Measurements from ENCODE around the gene BST1. TPM values are rescaled to one million over a fixed set of nuclear protein-coding genes. Genes with fewer than 3 reads are reported as not detected.
A peak's percentile ranks its signal among the peaks of the same experiment; 100 is the strongest.

Gene BST1
- total RNA-seq, 1 experiment from 2014 or later, result 0.69 TPM

- no peaks in the 10 kb centered on the region for H3K27me3 ChIP-seq (ENCODE audit: low read length)
- H3K9me2 ChIP-seq (replicated peaks; ENCODE audit: low read length), result no peaks in the 10 kb centered on the region
- H3F3A ChIP-seq (ENCODE audit: low read length, unreplicated experiment), result no peaks in the 10 kb centered on the region
- peaks cover 96% of the 10 kb centered on the region for H3K79me2 ChIP-seq (ENCODE audit: low read length)
- peaks cover 34% of the 10 kb centered on the region for H3K4me1 ChIP-seq (ENCODE audit: insufficient read depth, low read length)
- H3K4me2 ChIP-seq (ENCODE audit: low read length), result no peak overlapping the region
- BruUV-seq (replicated peaks), result no TSS peak
- ChIA-PET POLR2A (ENCODE audit: unreplicated experiment) (no interaction called here), CTCF (no interaction called here)
- H3K27ac ChIP-seq (ENCODE audit: low read length), result no peak overlapping the region
- intact Hi-C loops (cut with micrococcal nuclease), result no loop called here
- ATAC-seq, result no peak
- no peak overlapping the region for H3K9ac ChIP-seq (ENCODE audit: low read length)
- no peaks in the 10 kb centered on the region for H3K9me3 ChIP-seq (ENCODE audit: low read length)
- no peaks in the 10 kb centered on the region for H3K36me3 ChIP-seq (ENCODE audit: low read depth, low read length)
- H4K20me1 ChIP-seq (ENCODE audit: low read length), result no peaks in the 10 kb centered on the region
- no peak for DNase-seq
- no peak overlapping the region for H2AFZ ChIP-seq (ENCODE audit: low read length)
- TF ChIP-seq CTCF (conservative IDR thresholded peaks at IDR 0.05; ENCODE audit: low read depth, low read length), result no peak
- TF ChIP-seq EZH2phosphoT487 (IDR thresholded peaks at IDR 0.05; ENCODE audit: borderline replicate concordance, low read length), result no peak
- no peak for TF ChIP-seq EZH2 (IDR thresholded peaks at IDR 0.05; ENCODE audit: low read length, unreplicated experiment)
- H3K4me3 ChIP-seq (ENCODE audit: low read length), result no peak overlapping the region
Observed at GRCh38 chr4:15676039-15676438, 26.8 kb upstream of the BST1 start.

- no peak for DNase-seq
- no peaks in the 10 kb centered on the region for H3K9me3 ChIP-seq (ENCODE audit: low read length)
- BruUV-seq (replicated peaks), result no TSS peak
- no peaks in the 10 kb centered on the region for H3K27me3 ChIP-seq (ENCODE audit: low read length)
- H4K20me1 ChIP-seq (ENCODE audit: low read length), result no peaks in the 10 kb centered on the region
- no peak for TF ChIP-seq EZH2phosphoT487 (IDR thresholded peaks at IDR 0.05; ENCODE audit: borderline replicate concordance, low read length)
- no peak for TF ChIP-seq CTCF (conservative IDR thresholded peaks at IDR 0.05; ENCODE audit: low read depth, low read length)
- no peak for TF ChIP-seq EZH2 (IDR thresholded peaks at IDR 0.05; ENCODE audit: low read length, unreplicated experiment)
- no peak for ATAC-seq
- no peaks in the 10 kb centered on the region for H3K36me3 ChIP-seq (ENCODE audit: low read depth, low read length)
- H3K79me2 ChIP-seq (ENCODE audit: low read length), result peaks cover 93% of the 10 kb centered on the region
- H2AFZ ChIP-seq (ENCODE audit: low read length), result no peak overlapping the region
- no peaks in the 10 kb centered on the region for H3K9me2 ChIP-seq (replicated peaks; ENCODE audit: low read length)
- H3K9ac ChIP-seq (ENCODE audit: low read length), result no peak overlapping the region
- no peak overlapping the region for H3K4me3 ChIP-seq (ENCODE audit: low read length)
- no peaks in the 10 kb centered on the region for H3F3A ChIP-seq (ENCODE audit: low read length, unreplicated experiment)
- intact Hi-C loops (cut with micrococcal nuclease), result no loop called here
- POLR2A ChIA-PET (ENCODE audit: unreplicated experiment), result no interaction called here
- H3K27ac ChIP-seq (ENCODE audit: low read length), result peak overlapping the region; percentile 60; the same call in 1 of the 2 replicates
- peak overlapping the region; percentile 98; the same call in 1 of the 2 replicates for H3K4me2 ChIP-seq (ENCODE audit: low read length)
- H3K4me1 ChIP-seq (ENCODE audit: insufficient read depth, low read length), result peaks cover 34% of the 10 kb centered on the region
- CTCF ChIA-PET, result no interaction called here
Observed at GRCh38 chr4:15676899-15677298, 26.0 kb upstream of the BST1 start.

GRCh38 chr4:15677507-15677988 is 25.3 kb upstream of the BST1 start:
- H3K79me2 ChIP-seq (ENCODE audit: low read length), result peaks cover 94% of the 10 kb centered on the region
- H4K20me1 ChIP-seq (ENCODE audit: low read length), result no peaks in the 10 kb centered on the region
- CTCF ChIA-PET, result no interaction called here
- TF ChIP-seq EZH2phosphoT487 (IDR thresholded peaks at IDR 0.05; ENCODE audit: borderline replicate concordance, low read length) (no peak), EZH2 (IDR thresholded peaks at IDR 0.05; ENCODE audit: low read length, unreplicated experiment) (no peak), CTCF (conservative IDR thresholded peaks at IDR 0.05; ENCODE audit: low read depth, low read length) (no peak)
- peak overlapping the region; percentile 45 for H3K4me3 ChIP-seq (ENCODE audit: low read length)
- intact Hi-C loops (cut with micrococcal nuclease), result no loop called here
- DNase-seq (peak; percentile 94), ATAC-seq (peak; percentile 18)
- no peaks in the 10 kb centered on the region for H3K36me3 ChIP-seq (ENCODE audit: low read depth, low read length)
- no peak overlapping the region for H2AFZ ChIP-seq (ENCODE audit: low read length)
- H3K4me1 ChIP-seq (ENCODE audit: insufficient read depth, low read length), result peaks cover 34% of the 10 kb centered on the region
- no peak overlapping the region for H3K9ac ChIP-seq (ENCODE audit: low read length)
- H3K27me3 ChIP-seq (ENCODE audit: low read length), result no peaks in the 10 kb centered on the region
- POLR2A ChIA-PET (ENCODE audit: unreplicated experiment), result no interaction called here
- H3K9me3 ChIP-seq (ENCODE audit: low read length), result no peaks in the 10 kb centered on the region
- H3F3A ChIP-seq (ENCODE audit: low read length, unreplicated experiment), result no peaks in the 10 kb centered on the region
- no peaks in the 10 kb centered on the region for H3K9me2 ChIP-seq (replicated peaks; ENCODE audit: low read length)
- no TSS peak for BruUV-seq (replicated peaks)
- H3K27ac ChIP-seq (ENCODE audit: low read length), result peak overlapping the region; percentile 60
- H3K4me2 ChIP-seq (ENCODE audit: low read length), result peak overlapping the region; percentile 98
